OCI-LY1 (cell line): ENCODE data around the gene PEX10.

Source experiments
- CTCF ChIP-seq: fragments of 200-600 bp; sonication (generic), shearing (Covaris generic); IDR thresholded peaks from 2 replicates; pipeline ENCODE4 v1.5.1; 2017; ENCODE audit warnings: mild to moderate bottlenecking, antibody characterized with exemption, low read length, moderate library complexity, mixed read lengths
- EZH2 ChIP-seq: fragments of 200-600 bp; sonication (generic), shearing (Covaris generic); IDR thresholded peaks from 2 replicates; pipeline ENCODE4 v1.8.0; 2017; ENCODE audit warnings: borderline replicate concordance, mixed run types, mild to moderate bottlenecking, antibody characterized with exemption, low read length, moderate library complexity, mixed read lengths

- no peak for TF ChIP-seq CTCF
- no peak for TF ChIP-seq EZH2
These were observed 55.2 kb downstream of the PEX10 start for GRCh38 chr1:2356911-2357845.
